Choroid plexus epithelial cell (primary cell): ENCODE measurements around the gene LDAH.
A peak's percentile ranks its signal among the peaks of the same experiment; 100 is the strongest.

Experiments used
- DNase-seq: peaks from one replicate; pipeline ENCODE4 v3.0.0-alpha.2; 2010; ENCODE audit warnings: low read depth
- H3K4me3 ChIP-seq: 2 replicates; pipeline ENCODE4 v1.5.1; 2011; ENCODE audit warnings: low read depth, mild to moderate bottlenecking, control low read depth, low read length, moderate library complexity
- TF ChIP-seq, protein P1 (sequence below): conservative IDR thresholded peaks from 2 replicates; pipeline ENCODE4 v1.5.1; 2011; ENCODE audit warnings: low read depth, mild to moderate bottlenecking, control low read depth, inconsistent platforms, low read length, moderate library complexity

The LDAH gene

DNA sequence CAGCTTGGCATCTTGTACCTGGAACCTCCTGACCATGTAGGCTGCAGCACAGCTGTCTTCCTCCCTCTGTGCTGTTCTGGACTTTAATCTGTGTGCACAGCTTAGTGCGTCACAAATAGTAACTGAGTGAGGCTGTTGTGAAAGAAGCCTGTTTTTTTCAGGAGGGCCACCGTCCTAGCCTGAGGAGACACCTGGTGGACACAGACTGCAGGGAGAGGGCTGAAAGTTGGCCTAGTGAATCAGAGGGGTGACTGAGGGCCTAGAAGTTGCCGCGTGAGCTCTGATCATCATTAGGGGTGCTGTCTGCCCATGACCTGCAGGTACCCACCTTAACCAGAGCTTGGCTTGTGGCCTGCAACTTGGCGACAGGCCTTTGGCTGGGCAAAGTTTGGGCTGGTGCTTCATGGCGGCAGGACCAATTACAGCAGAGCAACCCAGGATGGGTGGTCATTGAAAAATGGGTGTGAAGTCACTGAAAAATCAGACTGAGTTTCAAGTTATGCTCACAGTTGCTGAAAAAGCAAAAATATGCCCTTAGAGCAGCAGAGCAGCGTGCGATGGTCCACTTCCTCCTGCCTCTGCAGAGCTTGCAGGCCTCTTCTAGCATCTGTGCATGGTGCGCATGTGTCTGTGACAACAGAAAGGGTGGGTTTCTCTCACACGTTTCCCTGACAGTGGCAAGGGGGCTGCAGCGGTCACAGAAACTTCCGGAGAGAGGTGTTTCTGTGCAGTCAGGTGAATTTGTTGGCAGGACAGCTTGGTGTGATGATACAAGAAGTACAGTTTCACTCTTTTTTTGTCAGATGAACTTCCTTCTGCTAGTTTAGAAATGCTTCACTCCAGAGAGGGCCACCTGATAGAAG lies 146.3 kb downstream of the LDAH start:
- DNase-seq, result no peak
- TF ChIP-seq, protein P1, sequence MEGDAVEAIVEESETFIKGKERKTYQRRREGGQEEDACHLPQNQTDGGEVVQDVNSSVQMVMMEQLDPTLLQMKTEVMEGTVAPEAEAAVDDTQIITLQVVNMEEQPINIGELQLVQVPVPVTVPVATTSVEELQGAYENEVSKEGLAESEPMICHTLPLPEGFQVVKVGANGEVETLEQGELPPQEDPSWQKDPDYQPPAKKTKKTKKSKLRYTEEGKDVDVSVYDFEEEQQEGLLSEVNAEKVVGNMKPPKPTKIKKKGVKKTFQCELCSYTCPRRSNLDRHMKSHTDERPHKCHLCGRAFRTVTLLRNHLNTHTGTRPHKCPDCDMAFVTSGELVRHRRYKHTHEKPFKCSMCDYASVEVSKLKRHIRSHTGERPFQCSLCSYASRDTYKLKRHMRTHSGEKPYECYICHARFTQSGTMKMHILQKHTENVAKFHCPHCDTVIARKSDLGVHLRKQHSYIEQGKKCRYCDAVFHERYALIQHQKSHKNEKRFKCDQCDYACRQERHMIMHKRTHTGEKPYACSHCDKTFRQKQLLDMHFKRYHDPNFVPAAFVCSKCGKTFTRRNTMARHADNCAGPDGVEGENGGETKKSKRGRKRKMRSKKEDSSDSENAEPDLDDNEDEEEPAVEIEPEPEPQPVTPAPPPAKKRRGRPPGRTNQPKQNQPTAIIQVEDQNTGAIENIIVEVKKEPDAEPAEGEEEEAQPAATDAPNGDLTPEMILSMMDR, result no peak
- no peak overlapping the region for H3K4me3 ChIP-seq

DNA sequence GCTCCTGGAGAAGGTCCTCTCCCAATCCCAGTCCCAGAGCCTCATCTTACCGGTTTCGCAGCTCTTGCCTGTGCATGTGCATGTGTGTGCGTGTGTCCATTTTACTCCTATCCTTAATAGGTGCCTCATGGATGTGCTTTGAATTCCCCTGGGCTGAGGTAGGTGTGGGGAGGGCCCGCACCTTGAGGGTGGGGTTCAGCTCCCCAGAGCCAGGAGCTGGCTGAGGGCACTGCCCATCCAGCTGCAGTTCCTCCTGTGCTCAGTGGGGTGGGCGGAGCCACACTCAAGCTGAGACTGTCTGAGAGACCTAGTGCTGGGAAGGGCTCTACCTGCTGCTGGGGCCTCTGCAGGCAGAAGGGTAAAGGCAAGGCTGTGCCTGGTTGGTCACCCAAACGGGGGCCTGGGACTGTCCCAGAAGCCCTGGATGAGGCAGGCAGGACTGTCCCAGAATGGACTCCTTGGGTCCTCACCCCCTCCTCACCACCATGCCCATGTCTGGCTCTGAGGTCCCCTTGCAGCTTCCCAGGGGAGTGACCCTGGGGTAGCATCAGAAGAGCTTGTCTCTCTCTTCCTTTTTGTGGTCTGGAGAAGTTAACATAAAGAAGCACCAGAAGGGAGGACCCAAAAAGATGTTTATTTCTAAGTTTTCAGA lies 147.1 kb downstream of the LDAH start:
- no peak for DNase-seq
- no peak overlapping the region for H3K4me3 ChIP-seq
- TF ChIP-seq, protein P1, result no peak

DNA sequence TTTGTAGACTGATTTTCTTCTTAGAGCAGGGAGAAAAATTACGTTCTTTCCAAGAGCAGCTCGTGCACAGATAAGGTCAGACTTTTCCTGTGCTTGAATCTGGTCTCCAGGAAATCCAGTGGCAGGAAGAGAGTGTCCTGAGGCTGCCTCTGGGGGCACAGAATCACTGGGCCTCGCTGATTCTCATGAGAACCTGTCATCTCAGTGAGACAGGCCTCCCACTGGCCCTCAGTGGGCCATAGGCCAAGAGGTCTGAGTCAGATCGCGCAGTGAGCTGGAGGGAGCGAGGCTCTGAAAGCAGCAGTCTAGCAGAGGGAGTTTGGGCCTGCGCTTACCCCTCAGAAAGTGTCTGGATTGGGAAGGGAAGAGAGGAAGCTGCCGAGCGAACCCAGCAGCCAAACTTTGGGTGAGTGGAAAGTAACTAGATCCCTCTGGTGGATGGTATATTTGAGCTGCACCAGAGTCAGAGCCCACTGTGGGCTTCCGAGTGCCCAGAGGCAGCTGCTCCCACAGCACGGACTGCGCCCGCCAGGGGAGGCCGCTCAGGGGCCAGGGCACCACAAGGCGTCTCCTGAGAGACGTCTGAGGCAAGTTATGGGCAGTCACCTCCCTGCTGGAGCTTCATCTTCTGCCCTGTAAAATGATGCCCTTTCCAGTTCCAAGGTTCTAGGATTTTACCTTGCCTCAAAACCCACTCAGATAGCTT lies 147.8 kb downstream of the LDAH start:
- H3K4me3 ChIP-seq, result no peak overlapping the region
- peak; percentile 76 for DNase-seq
- TF ChIP-seq, protein P1, result peak; percentile 5

DNA sequence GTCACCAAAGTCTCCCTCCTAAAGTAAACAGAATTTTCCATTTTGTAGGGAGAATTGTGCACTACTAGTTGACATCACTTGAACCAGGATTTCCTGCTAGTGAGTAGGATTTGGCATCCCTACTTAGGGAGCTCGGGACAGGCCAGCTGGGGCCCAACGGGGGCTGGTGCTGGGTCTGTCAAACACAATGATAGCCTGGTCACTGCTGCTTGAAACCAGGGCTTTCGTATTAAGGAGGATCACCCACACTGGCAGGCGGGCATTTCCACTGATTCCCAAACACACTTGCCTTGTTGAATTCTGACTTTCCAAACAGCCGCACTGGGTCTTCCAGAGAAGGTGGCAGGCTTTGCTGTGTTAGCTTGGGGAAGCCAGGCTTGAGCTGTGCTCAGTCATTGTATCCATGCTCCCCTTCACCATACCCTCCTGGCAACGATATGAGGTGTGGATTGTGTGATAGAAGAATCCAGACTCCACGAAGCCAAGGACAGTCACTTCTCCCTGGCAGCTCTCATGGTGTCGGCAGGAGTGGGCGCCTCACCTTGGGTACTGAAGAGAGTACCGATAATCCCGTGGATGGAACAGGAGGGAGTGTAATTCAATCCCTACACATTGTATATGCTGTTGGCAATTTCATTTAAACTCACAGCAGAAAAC lies 148.5 kb downstream of the LDAH start:
- DNase-seq, result no peak
- no peak overlapping the region for H3K4me3 ChIP-seq
- TF ChIP-seq, protein P1, result no peak

DNA sequence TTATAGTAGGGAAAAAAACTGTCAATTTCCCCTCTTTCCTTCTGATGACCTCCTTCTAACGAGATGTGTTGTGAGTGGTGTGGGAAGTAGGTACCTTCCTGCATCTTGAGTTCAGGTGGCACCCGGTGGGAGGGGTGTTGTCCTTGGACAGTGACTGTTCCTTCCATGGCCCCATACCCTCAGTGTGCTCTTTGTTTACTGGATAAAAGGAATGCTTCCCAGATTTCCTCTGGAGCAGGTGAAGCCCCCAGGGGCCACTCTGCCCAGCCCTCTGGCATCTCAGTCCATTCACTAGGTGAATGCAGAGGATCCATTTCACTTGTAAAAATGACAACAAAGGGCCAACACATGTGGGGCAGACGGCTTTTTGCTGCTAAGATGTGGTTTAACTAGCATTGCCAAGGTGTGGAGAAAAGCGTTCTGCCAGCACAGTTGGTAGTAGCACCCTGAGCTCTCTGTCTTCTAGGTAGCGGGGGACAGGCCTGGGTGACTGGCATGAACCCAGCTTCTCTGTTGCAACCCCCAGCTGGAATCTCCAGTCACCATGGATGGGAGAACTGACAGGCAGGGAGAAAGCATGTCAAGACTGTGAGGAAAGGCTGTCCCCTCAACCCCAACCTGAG lies 149.1 kb downstream of the LDAH start:
- DNase-seq, result no peak
- no peak overlapping the region for H3K4me3 ChIP-seq
- TF ChIP-seq, protein P1, result no peak

GRCh38 chr2:20672201-20672951 lies 150.5 kb downstream of the LDAH start:
- DNase-seq, result no peak
- TF ChIP-seq, protein P1, result no peak

More at GRCh38 chr2:20672201-20672951, 150.5 kb downstream of the LDAH start:
- H3K4me3 ChIP-seq, result no peak overlapping the region
